ENCODE results near the gene C11orf54. TPM values are rescaled to one million over a fixed set of nuclear protein-coding genes. Genes with fewer than 3 reads are reported as not detected.
A peak's percentile ranks its signal among the peaks of the same experiment; 100 is the strongest.
"Not testable (repeated sequence)": the region's sequence is repeated elsewhere in the genome, so short reads cannot be mapped to it uniquely, and the experiment has no call there.

Gene C11orf54
- total and polyA plus RNA-seq, 10 of the 15 experiments (the other 5 are each of a cell fraction or from before 2014, with no cell fraction given), result 15.1 to 32.3 (median 26.8) TPM

GRCh38 chr11:93774560-93774959 lies 33.1 kb downstream of the C11orf54 start:
- BruUV-seq (replicated peaks); H3K4me3 ChIP-seq; FAIRE-seq; H4K20me1 ChIP-seq (ENCODE audit: control insufficient read depth, insufficient read depth); H3K36me3 ChIP-seq (ENCODE audit: control insufficient read depth in 2 of 2, insufficient read depth in 2 of 2, low read length in 1 of 2); H3K9ac ChIP-seq (ENCODE audit: control insufficient read depth, insufficient read depth, low read length); H3K4me2 ChIP-seq (ENCODE audit: control insufficient read depth, insufficient read depth); SMC1A ChIA-PET (ENCODE audit: uncharacterized antibody, unreplicated experiment); in situ Hi-C loops (cut with MboI); H3K27me3 ChIP-seq (replicated peaks in 1 of 2; ENCODE audit: control insufficient read depth in 2 of 2, insufficient read depth in 2 of 2, low read length in 1 of 2); H2AFZ ChIP-seq (ENCODE audit: control insufficient read depth, low read depth, low read length); H3K9me3 ChIP-seq (replicated peaks; ENCODE audit: control insufficient read depth, insufficient read depth, low read length); CTCF ChIA-PET; ATAC-seq; RAD21 ChIA-PET (ENCODE audit: unreplicated experiment); H3K79me2 ChIP-seq (ENCODE audit: control insufficient read depth, insufficient read depth, low read length); H3K4me1 ChIP-seq (ENCODE audit: control insufficient read depth, insufficient read depth, low read length); intact Hi-C loops (cut with micrococcal nuclease; ENCODE audit: unreplicated experiment); H3K27ac ChIP-seq (ENCODE audit: control insufficient read depth, insufficient read depth); DNase-seq (ENCODE audit: low read depth, low spot score): not testable (repeated sequence)
- 97% methylated on average over 3 of the region's 3 CpGs for WGBS (ENCODE audit: insufficient coverage, insufficient replicate concordance, low lambda C conversion rate, missing lambda C conversion rate)
- POLR2A ChIA-PET, result interaction anchor here (0.7 kb wide), 1 partner anchor 9 kb away, joined by 3 read pairs; the partner anchor contains the start of gene MED17

GRCh38 chr11:93775289-93775688 lies 33.8 kb downstream of the C11orf54 start:
- Histone ChIP-seq H3K27me3 (replicated peaks in 1 of 2; ENCODE audit: control insufficient read depth in 2 of 2, insufficient read depth in 2 of 2, low read length in 1 of 2) (no peaks in the 10 kb centered on the region), H2AFZ (ENCODE audit: control insufficient read depth, low read depth, low read length) (no peak overlapping the region), H3K9me3 (replicated peaks; ENCODE audit: control insufficient read depth, insufficient read depth, low read length) (peaks cover 3% of the 10 kb centered on the region; the same call in 2 of the 3 replicates), H3K4me2 (ENCODE audit: control insufficient read depth, insufficient read depth) (no peak overlapping the region), H4K20me1 (ENCODE audit: control insufficient read depth, insufficient read depth) (no peaks in the 10 kb centered on the region), H3K36me3 (ENCODE audit: control insufficient read depth in 2 of 2, insufficient read depth in 2 of 2, low read length in 1 of 2) (no peaks in the 10 kb centered on the region), H3K4me3 (no peak overlapping the region), H3K4me1 (ENCODE audit: control insufficient read depth, insufficient read depth, low read length) (no peaks in the 10 kb centered on the region), H3K9ac (ENCODE audit: control insufficient read depth, insufficient read depth, low read length) (no peak overlapping the region), H3K27ac (ENCODE audit: control insufficient read depth, insufficient read depth) (no peak overlapping the region), H3K79me2 (ENCODE audit: control insufficient read depth, insufficient read depth, low read length) (no peaks in the 10 kb centered on the region)
- no peak for FAIRE-seq
- WGBS (ENCODE audit: insufficient coverage, insufficient replicate concordance, low lambda C conversion rate, missing lambda C conversion rate), result 35% methylated on average over 2 of the region's 2 CpGs
- ChIA-PET SMC1A (ENCODE audit: uncharacterized antibody, unreplicated experiment) (no interaction called here), CTCF (no interaction called here), POLR2A (no interaction called here), RAD21 (ENCODE audit: unreplicated experiment) (no interaction called here)
- ATAC-seq, result peak; percentile 55; the same call in 2 of the 3 replicates
- DNase-seq (ENCODE audit: low read depth, low spot score), result no peak
- BruUV-seq (replicated peaks), result no TSS peak
- intact Hi-C loops (cut with micrococcal nuclease; ENCODE audit: unreplicated experiment), result no loop called here
- in situ Hi-C loops (cut with MboI), result no loop called here
- TF ChIP-seq SRF (IDR thresholded peaks at IDR 0.05; ENCODE audit: low read depth in 2 of 2, low read length in 2 of 2), result no peak
- TF ChIP-seq RB1 (IDR thresholded peaks at IDR 0.05; ENCODE audit: borderline replicate concordance), result no peak
- TF ChIP-seq JUND (IDR thresholded peaks at IDR 0.05; ENCODE audit: low read depth, low read length), result no peak
- TF ChIP-seq TAF1 (IDR thresholded peaks at IDR 0.05; ENCODE audit: borderline replicate concordance, low read depth, low read length), result no peak
- TF ChIP-seq ZNF622 (IDR thresholded peaks at IDR 0.05), result no peak
- TF ChIP-seq SMARCA5 (IDR thresholded peaks at IDR 0.05), result no peak
- TF ChIP-seq NR2F1 (conservative IDR thresholded peaks at IDR 0.05), result no peak
- no peak for TF ChIP-seq TARDBP (IDR thresholded peaks at IDR 0.05; ENCODE audit: borderline replicate concordance)
- no peak for TF ChIP-seq PAX5 (IDR thresholded peaks at IDR 0.05; ENCODE audit: borderline replicate concordance, low read depth, low read length)
- no peak for TF ChIP-seq RCOR1 (conservative IDR thresholded peaks at IDR 0.05; ENCODE audit: low read depth, low read length)
- TF ChIP-seq MTA2 (IDR thresholded peaks at IDR 0.05; ENCODE audit: low read depth), result no peak
- TF ChIP-seq YBX1 (IDR thresholded peaks at IDR 0.05), result no peak
- TF ChIP-seq ASH2L (IDR thresholded peaks at IDR 0.05; ENCODE audit: borderline replicate concordance, low read depth), result no peak
- no peak for TF ChIP-seq CHD4 (IDR thresholded peaks at IDR 0.05)
- no peak for TF ChIP-seq ZBED1 (IDR thresholded peaks at IDR 0.05; ENCODE audit: borderline replicate concordance)
- TF ChIP-seq ETV6 (conservative IDR thresholded peaks at IDR 0.05 in 1 of 2, IDR thresholded peaks at IDR 0.05 in 1 of 2; ENCODE audit: borderline replicate concordance in 1 of 2, low read depth in 1 of 2), result no peak
- TF ChIP-seq IRF3 (IDR thresholded peaks at IDR 0.05), result no peak
- TF ChIP-seq ZNF217 (IDR thresholded peaks at IDR 0.05), result no peak
